Brain microvascular endothelial cell (primary cell): ENCODE measurements around the gene NBAS.
A peak's percentile ranks its signal among the peaks of the same experiment; 100 is the strongest.
"Not testable (repeated sequence)": the region's sequence is repeated elsewhere in the genome, so short reads cannot be mapped to it uniquely, and the experiment has no call there.

Experiments
- DNase-seq: peaks from one replicate; pipeline ENCODE4 v3.0.0-alpha.2; 2020
- H3K27ac ChIP-seq: fragments of 250-450 bp; sonication (Bioruptor Pico); 2 replicates; pipeline ENCODE4 v1.5.1; 2020; ENCODE audit warnings: mild to moderate bottlenecking, moderate library complexity
- H3K27me3 ChIP-seq: fragments of 250-450 bp; sonication (Bioruptor Pico); replicated peaks from 2 replicates; pipeline ENCODE4 v1.5.1; 2020; ENCODE audit warnings: mild to moderate bottlenecking
- H3K36me3 ChIP-seq: fragments of 250-450 bp; sonication (Bioruptor Pico); replicated peaks from 2 replicates; pipeline ENCODE4 v1.5.1; 2020; ENCODE audit warnings: mild to moderate bottlenecking
- H3K4me3 ChIP-seq: 2 replicates; pipeline ENCODE4 v1.5.1; 2011; ENCODE audit warnings: low read depth, mild to moderate bottlenecking, control low read depth, low read length, moderate library complexity
- CTCF ChIP-seq: IDR thresholded peaks from 2 replicates; pipeline ENCODE4 v1.5.1; 2011; ENCODE audit warnings: low read depth, mild to moderate bottlenecking, moderate library complexity, low read length, control low read depth, inconsistent platforms; ENCODE audit errors: missing control alignments
- in situ Hi-C: cut with HindIII; loops from 2 replicates; pipeline ENCODE4 v1.10.0; 2017; ENCODE audit warnings: low sequenced_read_pairs, low pct_ligation_motif_present

Gene NBAS

GRCh38 chr2:15337996-15338666, 223.0 kb downstream of the NBAS start:
- no peak for TF ChIP-seq CTCF
- Histone ChIP-seq H3K27me3 (no peaks in the 10 kb centered on the region), H3K27ac (no peak overlapping the region), H3K36me3 (peaks cover 2% of the 10 kb centered on the region), H3K4me3 (no peak overlapping the region)
- in situ Hi-C loops = no loop called here
- no peak for DNase-seq

GRCh38 chr2:15334644-15335326, 226.3 kb downstream of the NBAS start:
- Histone ChIP-seq H3K27me3 (no peaks in the 10 kb centered on the region), H3K4me3 (no peak overlapping the region), H3K27ac (no peak overlapping the region), H3K36me3 (peaks cover 3% of the 10 kb centered on the region)
- in situ Hi-C loops = no loop called here
- DNase-seq = peak; percentile 24
- no peak for TF ChIP-seq CTCF

GRCh38 chr2:15331787-15332186, 229.3 kb downstream of the NBAS start:
- H3K27ac ChIP-seq = no peak overlapping the region
- peaks cover 5% of the 10 kb centered on the region for H3K36me3 ChIP-seq
- no peak for DNase-seq
- no peak for TF ChIP-seq CTCF
- no peaks in the 10 kb centered on the region for H3K27me3 ChIP-seq
- in situ Hi-C loops = no loop called here
- no peak overlapping the region for H3K4me3 ChIP-seq

GRCh38 chr2:15325296-15325695, 235.8 kb downstream of the NBAS start:
- Histone ChIP-seq H3K27ac (no peak overlapping the region), H3K4me3 (no peak overlapping the region), H3K36me3 (peaks cover 5% of the 10 kb centered on the region), H3K27me3 (no peaks in the 10 kb centered on the region)
- DNase-seq = no peak
- in situ Hi-C loops = no loop called here
- TF ChIP-seq CTCF = no peak

GRCh38 chr2:15323227-15323626, 237.9 kb downstream of the NBAS start:
- TF ChIP-seq CTCF = no peak
- Histone ChIP-seq H3K4me3 (no peak overlapping the region), H3K27me3 (no peaks in the 10 kb centered on the region), H3K36me3 (peaks cover 2% of the 10 kb centered on the region), H3K27ac (no peak overlapping the region)
- no peak for DNase-seq
- in situ Hi-C loops = no loop called here

- H3K36me3 ChIP-seq, DNase-seq, H3K4me3 ChIP-seq, in situ Hi-C loops, H3K27ac ChIP-seq, H3K27me3 ChIP-seq: not testable (repeated sequence)
Observed at GRCh38 chr2:15321481-15321880, 239.7 kb downstream of the NBAS start.
